Kidney glomerular epithelial cell (primary cell): ENCODE results near the gene PLK5.

ENCODE experiments used
- DNase-seq: peaks from one replicate; lab custom pipeline; 2025; lab: John Stamatoyannopoulos, UW

The PLK5 gene

DNA sequence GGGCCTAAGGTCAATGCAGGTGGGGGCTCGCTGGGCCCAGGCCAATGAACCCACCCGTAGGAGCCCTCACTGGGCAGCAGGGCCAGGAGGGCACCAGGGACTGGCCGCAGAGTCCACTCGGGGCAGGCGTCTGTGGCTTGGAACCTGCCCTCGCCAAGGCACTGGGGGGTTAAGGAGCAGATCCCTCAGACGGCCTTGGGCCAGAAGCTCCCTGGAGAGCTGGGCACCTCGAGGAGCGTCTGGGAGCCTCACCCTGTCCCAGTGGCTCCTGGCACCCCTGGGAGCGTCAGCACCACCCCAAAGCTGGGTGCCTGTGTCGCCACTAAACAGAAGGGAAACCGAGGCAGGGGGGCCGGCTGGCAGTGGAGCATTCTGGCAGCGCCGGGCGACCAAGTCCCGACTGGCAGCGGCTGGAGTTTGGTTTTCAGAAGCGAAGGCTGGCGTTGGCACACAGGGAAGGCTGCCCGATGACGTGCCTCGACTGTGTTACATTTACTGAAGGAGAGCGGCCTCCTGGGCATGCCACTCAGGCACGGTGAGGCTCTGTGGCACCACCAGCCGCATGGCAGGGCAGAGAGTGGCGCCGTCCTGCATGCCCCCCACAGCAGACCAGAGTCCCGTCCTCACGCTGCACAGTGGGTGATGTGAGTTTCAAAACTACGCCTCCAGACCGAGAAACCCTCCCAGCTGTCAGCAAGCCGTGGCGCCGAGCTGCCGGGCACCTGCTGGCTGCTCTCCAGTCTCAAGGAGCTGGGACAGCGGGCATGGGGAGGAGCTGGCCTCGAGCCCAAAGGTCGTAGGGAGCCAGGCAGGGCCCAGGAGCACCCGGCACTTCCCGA lies 53.4 kb downstream of the PLK5 start:
- DNase-seq = no peak

DNA sequence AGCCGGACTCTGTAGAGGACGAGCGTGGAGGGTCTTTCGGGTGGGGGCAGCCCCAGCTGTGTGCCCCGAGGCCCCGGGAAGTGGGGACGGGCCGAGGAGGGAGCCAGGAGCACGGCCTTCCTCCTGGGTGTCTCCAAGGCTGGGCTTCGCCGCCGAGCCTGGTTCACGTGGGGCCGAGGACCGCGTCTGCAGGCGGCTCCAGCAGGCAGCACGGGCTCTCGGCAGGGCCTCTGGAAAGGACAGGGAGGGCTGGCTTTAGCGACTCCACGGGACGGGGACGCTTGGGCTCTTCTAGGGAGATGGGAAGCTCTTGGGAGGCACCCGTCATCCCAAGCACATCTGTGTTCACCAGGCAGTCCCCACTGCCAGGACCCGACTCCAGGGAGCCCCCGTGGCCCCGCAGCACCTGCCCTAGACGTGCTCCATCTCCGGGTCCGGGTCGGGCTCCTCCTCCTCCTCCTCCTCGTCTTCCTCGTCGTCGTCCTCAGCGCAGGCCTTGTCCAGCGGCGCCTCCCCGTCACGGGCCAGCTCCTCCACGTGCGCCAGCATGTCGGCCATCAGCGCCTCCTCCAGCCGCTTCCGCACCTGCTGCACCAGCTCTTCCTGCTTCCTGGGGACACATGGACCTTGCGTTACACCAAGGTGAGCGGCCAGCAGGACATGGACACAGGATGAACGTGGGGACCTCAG lies 54.2 kb downstream of the PLK5 start:
- DNase-seq = no peak

DNA sequence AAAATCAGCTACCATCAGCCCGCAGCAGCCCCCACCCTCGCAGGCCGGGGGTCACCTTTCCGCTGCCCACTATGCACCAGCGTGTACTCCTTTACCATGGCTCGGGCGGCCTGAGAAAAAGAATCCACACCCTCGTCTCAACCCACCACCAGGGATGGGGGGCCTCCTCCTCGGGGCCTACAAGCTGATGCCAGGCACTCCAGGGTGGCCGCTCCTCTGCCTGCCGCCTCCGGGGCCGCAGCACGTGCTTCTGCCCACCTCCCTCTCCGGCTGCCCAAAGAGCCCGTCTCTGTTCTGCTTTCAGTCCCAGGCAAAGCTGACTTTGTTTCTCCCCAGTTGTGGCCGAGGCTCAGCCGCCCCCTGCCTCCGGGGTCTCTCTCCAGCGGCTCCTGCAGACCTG lies 55.3 kb downstream of the PLK5 start:
- no peak for DNase-seq

DNA sequence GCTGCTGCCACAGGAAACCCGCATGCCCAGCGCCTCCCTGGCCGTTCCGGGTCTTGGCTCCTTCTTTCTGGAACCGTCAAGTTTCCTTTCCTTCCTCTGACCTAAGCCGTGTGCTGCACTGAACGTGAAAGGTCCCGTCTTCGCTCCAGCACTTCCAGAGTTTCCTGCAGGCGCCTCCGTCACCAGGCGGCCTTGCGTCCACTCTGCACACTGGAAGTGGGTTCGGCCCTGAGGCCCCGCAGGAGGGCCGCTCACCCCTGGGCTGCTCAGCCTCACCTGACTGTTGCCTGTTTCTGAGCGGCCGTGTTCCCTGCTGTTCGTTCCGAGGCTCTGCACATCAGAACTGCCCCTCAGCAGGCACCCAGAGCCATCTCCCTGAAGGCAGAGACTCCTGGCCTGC lies 56.5 kb downstream of the PLK5 start:
- no peak for DNase-seq

DNA sequence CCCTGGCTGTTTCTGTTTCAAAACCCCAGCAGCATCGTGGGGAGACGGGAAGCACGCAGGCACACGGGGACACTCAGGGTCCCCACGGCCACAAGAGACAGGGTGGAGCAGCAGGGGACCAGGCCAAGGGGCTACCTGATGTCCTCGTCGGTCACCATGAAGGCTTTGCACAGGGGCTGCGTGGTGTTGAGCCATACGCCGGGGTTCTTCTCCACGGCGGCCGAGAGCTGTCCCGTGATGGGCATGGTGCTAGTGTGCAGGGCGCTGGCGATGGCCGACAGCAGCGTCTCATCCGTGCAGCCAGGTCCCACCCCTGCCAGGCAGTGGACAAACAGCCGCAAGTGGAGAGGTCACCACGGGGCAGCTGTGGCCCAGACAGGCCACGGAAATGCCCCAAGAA lies 57.1 kb downstream of the PLK5 start:
- no peak for DNase-seq

DNA sequence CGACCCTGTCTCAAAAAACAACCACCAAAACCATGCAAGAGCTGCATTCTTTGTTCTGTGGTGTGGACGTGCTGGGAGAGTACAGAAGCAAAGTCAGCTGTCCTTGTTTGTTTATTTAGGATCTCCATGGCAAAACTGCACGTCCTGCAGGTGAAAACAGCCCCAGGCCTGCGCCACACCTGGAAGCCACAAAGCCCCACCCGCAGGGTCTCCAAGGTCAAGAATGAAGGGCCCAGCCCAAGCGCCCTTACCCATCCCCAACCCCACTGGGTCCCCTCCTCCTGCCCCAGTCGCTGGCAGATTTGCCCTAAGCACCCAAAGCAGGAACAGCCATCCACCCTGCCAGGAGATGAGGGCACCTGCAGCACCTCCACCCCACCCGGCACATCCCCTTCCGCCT lies 58.3 kb downstream of the PLK5 start:
- no peak for DNase-seq

DNA sequence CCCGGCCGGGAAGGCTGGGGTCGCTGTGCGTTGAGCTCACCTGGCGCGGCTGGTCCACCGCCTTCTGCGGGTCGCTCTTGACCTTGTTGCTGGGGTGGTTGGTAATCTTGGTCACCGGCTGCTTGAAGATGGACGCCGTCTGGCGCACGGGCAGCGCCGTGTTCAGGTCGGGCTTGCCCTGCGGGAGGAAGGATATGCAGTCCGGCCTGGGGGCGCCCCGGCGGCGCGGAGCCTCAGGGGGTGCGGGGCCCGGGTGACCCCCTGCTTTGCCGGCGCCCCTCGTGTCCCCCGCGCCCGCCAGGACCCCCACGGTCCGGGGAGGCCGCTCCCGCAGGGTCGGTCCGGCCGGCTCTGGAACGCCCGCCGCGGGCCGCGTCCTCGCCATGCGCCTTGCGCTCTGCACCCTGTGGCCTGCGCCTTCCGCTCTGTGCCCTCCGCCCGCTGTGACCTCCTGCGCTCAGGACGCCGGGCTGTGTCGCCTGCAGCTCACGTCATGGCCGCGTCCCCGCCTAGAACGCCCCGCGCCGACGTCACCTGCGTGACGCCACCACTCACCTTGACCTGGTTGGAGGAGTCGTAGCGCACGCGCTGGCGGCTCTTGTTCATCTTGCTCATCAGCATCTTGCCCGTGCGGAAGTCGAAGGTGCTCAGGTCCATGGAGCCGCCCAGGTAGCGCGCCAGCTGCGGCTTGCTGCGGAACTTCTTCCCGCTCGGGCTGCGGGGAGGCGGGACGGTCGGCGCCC lies 60.8 kb downstream of the PLK5 start:
- DNase-seq = no peak

DNA sequence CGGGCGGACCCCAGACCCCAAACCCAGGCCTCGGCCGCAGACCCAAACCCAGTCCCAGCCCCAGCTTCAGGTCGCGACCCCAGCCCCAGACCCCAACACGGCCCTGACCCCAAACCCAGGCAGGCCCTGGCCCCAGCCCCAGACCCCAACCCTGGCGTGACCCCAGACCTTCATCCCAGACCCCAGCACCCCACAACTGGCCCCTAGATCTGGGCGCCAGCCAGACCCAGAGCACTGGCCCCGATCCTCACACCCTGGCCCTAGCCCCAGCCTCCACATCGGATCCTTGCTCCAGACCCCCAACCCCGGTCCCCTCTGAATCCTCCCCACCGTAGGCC lies 61.3 kb downstream of the PLK5 start:
- no peak for DNase-seq
